HepG2 (cell line): ENCODE data around the gene TMED9. TPM values are rescaled to one million over a fixed set of nuclear protein-coding genes. Genes with fewer than 3 reads are reported as not detected.

Experiments
- ATAC-seq: fragments of 200-7000 bp; cut with Tn5 transposase; 3 replicates; pipeline ENCODE4 v1.9.1; 2020; ENCODE audit warnings: mild to moderate bottlenecking, moderate library complexity
- BruUV-seq: library from RNA; stranded (reverse); fragments of 400-500 nt; replicated peaks from 2 replicates; lab custom pipeline; 2021; lab: Mats Ljungman, UMichigan
- CTCF ChIA-PET: fragments of 300-600 bp; formaldehyde crosslinking; extraction: SDS; loops from one replicate; lab custom pipeline; 2021; ENCODE audit warnings: low total read pairs, inconsistent platforms, low intra/inter-chr PET ratio; lab: Yijun Ruan, JAX
- POLR2A ChIA-PET: fragments of 350-600 bp; sonication (Branson Sonifier 250); formaldehyde crosslinking; loops from one replicate; lab custom pipeline; 2020; ENCODE audit warnings: antibody characterized with exemption, inconsistent platforms; lab: Yijun Ruan, JAX
- DNase-seq: peaks from one replicate; pipeline ENCODE4 v3.0.0-alpha.2; 2015; ENCODE audit warnings: low spot score
- FAIRE-seq: peaks from 3 replicates; lab custom pipeline; 2011; peaks lifted over from hg19 to GRCh38; lab: Jason Lieb, UNC
- H2AFZ ChIP-seq: one replicate; pipeline ENCODE4 v1.6.1; 2011; ENCODE audit warnings: low read length, inconsistent platforms
- H3K27ac ChIP-seq: fragments of 300-600 bp; 3 replicates; pipeline ENCODE4 v1.8.0; 2011; ENCODE audit warnings: mixed run types, mild to moderate bottlenecking, mixed read lengths, low read length, inconsistent platforms; ENCODE audit not compliant: insufficient read depth; ENCODE audit errors: extremely low read length
- H3K27me3 ChIP-seq, 2 experiments: fragments of 200-600 bp in 1 of 2; 2 replicates in 1 of 2; 3 replicates in 1 of 2; pipeline versions ENCODE4 v1.6.0 to v1.8.0; 2011; ENCODE audit warnings: low read length in 2 of 2, mild to moderate bottlenecking in 2 of 2, moderate library complexity in 2 of 2, inconsistent platforms in 1 of 2; ENCODE audit not compliant: insufficient read depth in 2 of 2, control insufficient read depth in 1 of 2
- H3K36me3 ChIP-seq, 2 experiments: fragments of 200-600 bp in 1 of 2; replicated peaks in 1 of 2; 2 replicates in 1 of 2; 3 replicates in 1 of 2; pipeline versions ENCODE4 v1.5.1 to v1.8.0; 2011; ENCODE audit warnings: low read length in 2 of 2, inconsistent platforms in 1 of 2; ENCODE audit not compliant: insufficient read depth in 2 of 2, control insufficient read depth in 1 of 2
- H3K4me1 ChIP-seq: 2 replicates; pipeline ENCODE4 v1.5.1; 2012; ENCODE audit warnings: low read length, inconsistent platforms; ENCODE audit not compliant: insufficient read depth
- H3K4me2 ChIP-seq: 2 replicates; pipeline ENCODE4 v1.6.0; 2011; ENCODE audit warnings: low read depth, low read length, inconsistent platforms
- H3K4me3 ChIP-seq, 3 experiments: fragments of 200-600 bp in 1 of 3; sonication (generic), shearing (Covaris generic) in 1 of 3; replicated peaks in 1 of 3; 2 replicates each; pipeline ENCODE4 v1.5.1; 2011 to 2016; ENCODE audit warnings: low read length in 3 of 3, inconsistent platforms in 2 of 3, low read depth in 2 of 3, mild to moderate bottlenecking in 2 of 3, control low read depth in 1 of 3, mixed read lengths in 1 of 3; ENCODE audit not compliant: insufficient read depth in 1 of 3
- H3K79me2 ChIP-seq: one replicate; pipeline ENCODE4 v1.6.1; 2011; ENCODE audit warnings: low read length, inconsistent platforms; ENCODE audit not compliant: insufficient read depth
- H3K9ac ChIP-seq: 2 replicates; pipeline ENCODE4 v1.6.0; 2011; ENCODE audit warnings: mild to moderate bottlenecking, low read depth, low read length, inconsistent platforms; ENCODE audit not compliant: insufficient read depth
- H3K9me3 ChIP-seq: 2 replicates; pipeline ENCODE4 v1.5.1; 2012; ENCODE audit warnings: mild to moderate bottlenecking, low read length
- H4K20me1 ChIP-seq: 2 replicates; pipeline ENCODE4 v1.6.0; 2011; ENCODE audit warnings: inconsistent platforms, mild to moderate bottlenecking, low read length, moderate library complexity; ENCODE audit not compliant: insufficient read depth
- ARNT ChIP-seq: fragments of 450-650 bp; IDR thresholded peaks from 2 replicates; pipeline ENCODE4 v1.6.1; 2017
- ATF3 ChIP-seq: sonication (generic); formaldehyde crosslinking; IDR thresholded peaks from 2 replicates; pipeline ENCODE4 v1.4.0; 2020; ENCODE audit warnings: missing genetic modification reagents
- ATF5 ChIP-seq: sonication (generic); formaldehyde crosslinking; IDR thresholded peaks from 2 replicates; pipeline ENCODE4 v1.4.0; 2020; ENCODE audit warnings: mild to moderate bottlenecking, low read depth, missing genetic modification reagents
- CEBPB ChIP-seq: IDR thresholded peaks from 2 replicates; pipeline ENCODE4 v1.6.1; 2011; ENCODE audit warnings: low read depth, low read length, improper control_type of control experiment, borderline replicate concordance
- ERF ChIP-seq: IDR thresholded peaks from 2 replicates; pipeline ENCODE4 v1.6.1; 2018; ENCODE audit warnings: missing biosample characterization, missing genetic modification reagents
- ETV5 ChIP-seq: IDR thresholded peaks from 2 replicates; pipeline ENCODE4 v1.6.1; 2018; ENCODE audit warnings: missing biosample characterization, missing genetic modification reagents, inconsistent platforms, borderline replicate concordance
- FOSL1 ChIP-seq: sonication (generic); formaldehyde crosslinking; IDR thresholded peaks from 2 replicates; pipeline ENCODE4 v1.9.0; 2021; ENCODE audit warnings: missing genetic modification reagents, borderline replicate concordance
- FOXA1 ChIP-seq, 2 experiments: fragments of 450-650 bp in 1 of 2; sonication (generic) in 1 of 2; formaldehyde crosslinking in 1 of 2; IDR thresholded peaks; 2 replicates each; pipeline versions ENCODE4 v1.4.0 to v1.6.1; 2016 to 2020; ENCODE audit warnings: missing genetic modification reagents in 1 of 2
- GATA4 ChIP-seq: sonication (generic); IDR thresholded peaks from 2 replicates; pipeline ENCODE4 v1.6.1; 2016; ENCODE audit warnings: antibody characterized with exemption, low read depth, borderline replicate concordance
- HMG20B ChIP-seq: conservative IDR thresholded peaks from 2 replicates; pipeline ENCODE4 v1.6.1; 2016; ENCODE audit warnings: missing genetic modification reagents, missing compliant biosample characterization
- LCORL ChIP-seq, 2 experiments: fragments of 450-650 bp in 1 of 2; sonication (generic) in 1 of 2; formaldehyde crosslinking in 1 of 2; IDR thresholded peaks; 2 replicates each; pipeline versions ENCODE4 v1.5.0 to v1.6.1; 2017 to 2020; ENCODE audit warnings: antibody characterized with exemption in 1 of 2, missing genetic modification reagents in 1 of 2
- MBNL3 ChIP-seq: fragments of 250-450 bp; sonication (Bioruptor Pico); conservative IDR thresholded peaks from 2 replicates; pipeline ENCODE4 v1.8.0; 2022; ENCODE audit warnings: mild to moderate bottlenecking, inconsistent platforms
- NFE2 ChIP-seq: sonication (generic); formaldehyde crosslinking; IDR thresholded peaks from 2 replicates; pipeline ENCODE4 v1.4.0; 2020; ENCODE audit warnings: missing genetic modification reagents
- PCBP2 ChIP-seq: fragments of 200-400 bp; formaldehyde crosslinking; optimal IDR thresholded peaks from 2 replicates; pipeline ENCODE3; 2018; ENCODE audit warnings: low read length, low read depth; ENCODE audit not compliant: poor library complexity, severe bottlenecking
- PITX1 ChIP-seq: sonication (generic); formaldehyde crosslinking; IDR thresholded peaks from 2 replicates; pipeline ENCODE4 v1.5.1; 2020; ENCODE audit warnings: mild to moderate bottlenecking, missing genetic modification reagents
- RAD21 ChIP-seq: fragments of 450-650 bp; formaldehyde crosslinking; IDR thresholded peaks from 2 replicates; pipeline ENCODE4 v1.5.0; 2020; ENCODE audit warnings: mild to moderate bottlenecking
- SNAI1 ChIP-seq: sonication (generic); formaldehyde crosslinking; IDR thresholded peaks from 2 replicates; pipeline ENCODE4 v1.5.0; 2020; ENCODE audit warnings: mild to moderate bottlenecking, missing genetic modification reagents, borderline replicate concordance
- SP4 ChIP-seq: sonication (generic); formaldehyde crosslinking; IDR thresholded peaks from 2 replicates; pipeline ENCODE4 v1.8.1; 2023; ENCODE audit warnings: mild to moderate bottlenecking, missing genetic modification reagents
- STAG1 ChIP-seq: sonication (generic); formaldehyde crosslinking; IDR thresholded peaks from 2 replicates; pipeline ENCODE4 v1.4.0; 2020; ENCODE audit warnings: missing genetic modification reagents
- ZFX ChIP-seq: sonication (generic); formaldehyde crosslinking; IDR thresholded peaks from 2 replicates; pipeline ENCODE4 v1.4.0; 2020; ENCODE audit warnings: mild to moderate bottlenecking, low read depth, missing genetic modification reagents, moderate library complexity
- ZNF30 ChIP-seq: sonication (generic); formaldehyde crosslinking; IDR thresholded peaks from 2 replicates; pipeline ENCODE4 v1.5.0; 2020; ENCODE audit warnings: mild to moderate bottlenecking, missing genetic modification reagents
- ZNF382 ChIP-seq: sonication (generic); formaldehyde crosslinking; IDR thresholded peaks from 2 replicates; pipeline ENCODE4 v1.5.0; 2020; ENCODE audit warnings: missing genetic modification reagents, mild to moderate bottlenecking, borderline replicate concordance
- ZNF383 ChIP-seq: sonication (generic); formaldehyde crosslinking; IDR thresholded peaks from 2 replicates; pipeline ENCODE4 v1.4.0; 2020; ENCODE audit warnings: missing genetic modification reagents, mild to moderate bottlenecking, borderline replicate concordance
- ZNF557 ChIP-seq: sonication (generic); formaldehyde crosslinking; IDR thresholded peaks from 2 replicates; pipeline ENCODE4 v1.4.0; 2020; ENCODE audit warnings: missing genetic modification reagents
- ZNF598 ChIP-seq: sonication (generic); formaldehyde crosslinking; IDR thresholded peaks from 2 replicates; pipeline ENCODE4 v1.5.1; 2020; ENCODE audit warnings: mild to moderate bottlenecking, missing genetic modification reagents, borderline replicate concordance
- ZNF772 ChIP-seq: sonication (generic); formaldehyde crosslinking; IDR thresholded peaks from 2 replicates; pipeline ENCODE4 v1.5.0; 2020; ENCODE audit warnings: mild to moderate bottlenecking, missing genetic modification reagents
- ZNF878 ChIP-seq: sonication (generic); formaldehyde crosslinking; IDR thresholded peaks from 2 replicates; pipeline ENCODE4 v1.8.1; 2023; ENCODE audit warnings: mild to moderate bottlenecking, missing genetic modification reagents, moderate library complexity
- WGBS: methylation state at CpG from one replicate; pipeline ENCODE4 v1.1.6; 2017; ENCODE audit warnings: low lambda C conversion rate; 5-methylcytosine and 5-hydroxymethylcytosine counted together
- in situ Hi-C: cut with HindIII; loops from 2 replicates; pipeline ENCODE4 v1.10.0; 2017; ENCODE audit warnings: low pct_unique_long_range_greater_than_20kb; ENCODE audit not compliant: extremely low pct_ligation_motif_present
- intact Hi-C: fragments of 100-400 bp; cut with micrococcal nuclease; formaldehyde crosslinking; loops from one replicate; pipeline ENCODE4 v1.10.0; 2022; ENCODE audit not compliant: unreplicated experiment
- polyA plus RNA-seq, 8 experiments: library from polyadenylated mRNA; depleted of rRNA in 3 of 8; stranded (reverse) in 7 of 8; unstranded in 1 of 8; fragments of >200 nt; fragmentation: Illumina TruSeq in 4 of 8; extraction: Trizol in 4 of 8; gene quantifications; 2 replicates each; pipeline versions ENCODE4 v1.2.1 to v1.2.3, GENCODE V29; 2011 to 2016; ENCODE audit warnings: low read depth in 4 of 8, missing spikeins in 1 of 8, mixed read lengths in 1 of 8; ENCODE audit not compliant: insufficient read depth in 1 of 8
- total RNA-seq, 5 experiments: library from RNA; depleted of rRNA; stranded (reverse); fragments of >200 nt; fragmentation: Illumina TruSeq; extraction: Trizol; gene quantifications; 2 replicates each; pipeline ENCODE4 v1.2.3, GENCODE V29; 2016; ENCODE audit warnings: low read depth in 1 of 5

TMED9 gene
- total and polyA plus RNA-seq, 2 of the 13 experiments (the other 11 are each of a cell fraction or from before 2014, with no cell fraction given) = 161 to 350 TPM

GRCh38 chr5:177546258-177546741 is 45.7 kb upstream of the TMED9 start (continued):
- no peak for TF ChIP-seq ETV5 (CRISPR knock-in tag)
- peak; percentile 52; the same call in 1 of the 2 replicates for TF ChIP-seq PITX1 (CRISPR knock-in tag)
- TF ChIP-seq LCORL (IDR thresholded peaks at IDR 0.05) = peak; percentile 71
- TF ChIP-seq LCORL (CRISPR knock-in tag; IDR thresholded peaks at IDR 0.05) = peak; percentile 83
- TF ChIP-seq HMG20B (CRISPR knock-in tag) = peak; percentile 82
- 0 out of 2 replicates have a peak, but pooled peaks have one; percentile 13 for TF ChIP-seq ZFX (CRISPR knock-in tag)
- TF ChIP-seq FOSL1 = peak; percentile 80; the same call in 1 of the 2 replicates
- no peak for TF ChIP-seq FOXA1 (IDR thresholded peaks at IDR 0.05)
- TF ChIP-seq FOXA1 (CRISPR knock-in tag; IDR thresholded peaks at IDR 0.05) = peak; percentile 44
- TF ChIP-seq STAG1 = 0 out of 2 replicates have a peak, but pooled peaks have one; percentile 11
- TF ChIP-seq ATF3 (CRISPR knock-in tag) = peak; percentile 78
- peak; percentile 84 for TF ChIP-seq CEBPB
- no peak for TF ChIP-seq MBNL3
- TF ChIP-seq ZNF557 (CRISPR knock-in tag) = no peak
- no peak for TF ChIP-seq ZNF382 (CRISPR knock-in tag)

- no peak overlapping the region for H3K27ac ChIP-seq
- peaks cover 6 to 29% of the 10 kb centered on the region in 2 experiments for H3K36me3 ChIP-seq
- in situ Hi-C loops = no loop called here
- peaks cover 10% of the 10 kb centered on the region for H4K20me1 ChIP-seq
- no peaks in the 10 kb centered on the region for H3K9me3 ChIP-seq
- no peak overlapping the region for H2AFZ ChIP-seq
- 95% methylated on average over 3 of the region's 3 CpGs for WGBS
- no peak overlapping the region for H3K4me3 ChIP-seq
- DNase-seq = no peak
- intact Hi-C loops = loop anchor here (5.0 kb wide), 1 partner anchor 45 kb away; the partner anchor contains the start of gene TMED9
- no peak for TF ChIP-seq ZNF878 (CRISPR knock-in tag)
- TF ChIP-seq GATA4 = no peak
- TF ChIP-seq SNAI1 (CRISPR knock-in tag) = no peak
- no peak for TF ChIP-seq ZNF30 (CRISPR knock-in tag)
- no peak for TF ChIP-seq PCBP2
- no peak for TF ChIP-seq SP4 (CRISPR knock-in tag)
- TF ChIP-seq ZNF383 (CRISPR knock-in tag) = no peak
- no peak for TF ChIP-seq ERF (CRISPR knock-in tag)
- no peak for TF ChIP-seq ARNT
- TF ChIP-seq ZNF772 (CRISPR knock-in tag) = no peak
- TF ChIP-seq NFE2 = no peak
- TF ChIP-seq RAD21 (CRISPR knock-in tag) = no peak
- no peak for TF ChIP-seq ATF5
- TF ChIP-seq ZNF598 (CRISPR knock-in tag) = no peak
- no TSS peak for BruUV-seq
- no peak overlapping the region for H3K9ac ChIP-seq
- H3K4me1 ChIP-seq = peaks cover 51% of the 10 kb centered on the region
- no peak for FAIRE-seq
- ChIA-PET POLR2A (no interaction called here), CTCF (no interaction called here)
- H3K27me3 ChIP-seq = no peaks in the 10 kb centered on the region
- H3K79me2 ChIP-seq = peaks cover 76% of the 10 kb centered on the region
- ATAC-seq = no peak
- no peak overlapping the region for H3K4me2 ChIP-seq
Measured at GRCh38 chr5:177547736-177548135, 44.3 kb upstream of the TMED9 start.
